ENCODE measurements around the gene HTR1E.

HTR1E gene

DNA sequence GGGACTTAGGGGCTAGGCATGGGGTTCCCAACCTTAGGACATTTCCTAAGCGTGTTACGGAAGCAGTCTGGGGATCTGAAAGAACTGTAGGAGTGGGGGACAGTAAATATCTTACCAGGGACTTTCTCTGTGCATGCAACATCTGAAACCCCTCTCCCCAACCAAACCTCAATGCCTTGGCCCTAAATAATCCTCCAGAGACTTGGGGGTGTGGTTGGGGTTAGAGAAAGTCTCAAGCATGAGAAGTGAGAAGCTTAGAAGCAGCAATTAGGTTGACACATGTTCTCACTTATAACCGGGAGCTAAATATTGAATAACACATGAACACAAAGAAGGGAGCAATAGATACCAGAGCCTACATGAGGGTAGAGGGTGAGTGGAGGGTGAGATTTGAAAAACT, 74.7 kb downstream of the HTR1E start (continued):
- TF ChIP-seq, protein P1, sequence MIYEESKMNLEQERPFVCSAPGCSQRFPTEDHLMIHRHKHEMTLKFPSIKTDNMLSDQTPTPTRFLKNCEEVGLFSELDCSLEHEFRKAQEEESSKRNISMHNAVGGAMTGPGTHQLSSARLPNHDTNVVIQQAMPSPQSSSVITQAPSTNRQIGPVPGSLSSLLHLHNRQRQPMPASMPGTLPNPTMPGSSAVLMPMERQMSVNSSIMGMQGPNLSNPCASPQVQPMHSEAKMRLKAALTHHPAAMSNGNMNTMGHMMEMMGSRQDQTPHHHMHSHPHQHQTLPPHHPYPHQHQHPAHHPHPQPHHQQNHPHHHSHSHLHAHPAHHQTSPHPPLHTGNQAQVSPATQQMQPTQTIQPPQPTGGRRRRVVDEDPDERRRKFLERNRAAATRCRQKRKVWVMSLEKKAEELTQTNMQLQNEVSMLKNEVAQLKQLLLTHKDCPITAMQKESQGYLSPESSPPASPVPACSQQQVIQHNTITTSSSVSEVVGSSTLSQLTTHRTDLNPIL (CRISPR knock-in tag; IDR thresholded peaks at IDR 0.05; ENCODE audit: low read depth) = no peak
- TF ChIP-seq ZNF565 (CRISPR knock-in tag; conservative IDR thresholded peaks at IDR 0.05; ENCODE audit: low read depth) = no peak
- no peak for TF ChIP-seq RARB (CRISPR knock-in tag; IDR thresholded peaks at IDR 0.05)
- TF ChIP-seq CSDC2 (CRISPR knock-in tag; IDR thresholded peaks at IDR 0.05) = no peak
- no peak for TF ChIP-seq ISL1 (CRISPR knock-in tag; IDR thresholded peaks at IDR 0.05)
- no peak for TF ChIP-seq ZFP3 (CRISPR knock-in tag; IDR thresholded peaks at IDR 0.05)
- no peak for TF ChIP-seq PPARA (CRISPR knock-in tag; IDR thresholded peaks at IDR 0.05; ENCODE audit: borderline replicate concordance)
- TF ChIP-seq ZNF8 (CRISPR knock-in tag; IDR thresholded peaks at IDR 0.05) = no peak
- no peak for TF ChIP-seq ZNF70 (CRISPR knock-in tag; IDR thresholded peaks at IDR 0.05)
- TF ChIP-seq, protein P2, sequence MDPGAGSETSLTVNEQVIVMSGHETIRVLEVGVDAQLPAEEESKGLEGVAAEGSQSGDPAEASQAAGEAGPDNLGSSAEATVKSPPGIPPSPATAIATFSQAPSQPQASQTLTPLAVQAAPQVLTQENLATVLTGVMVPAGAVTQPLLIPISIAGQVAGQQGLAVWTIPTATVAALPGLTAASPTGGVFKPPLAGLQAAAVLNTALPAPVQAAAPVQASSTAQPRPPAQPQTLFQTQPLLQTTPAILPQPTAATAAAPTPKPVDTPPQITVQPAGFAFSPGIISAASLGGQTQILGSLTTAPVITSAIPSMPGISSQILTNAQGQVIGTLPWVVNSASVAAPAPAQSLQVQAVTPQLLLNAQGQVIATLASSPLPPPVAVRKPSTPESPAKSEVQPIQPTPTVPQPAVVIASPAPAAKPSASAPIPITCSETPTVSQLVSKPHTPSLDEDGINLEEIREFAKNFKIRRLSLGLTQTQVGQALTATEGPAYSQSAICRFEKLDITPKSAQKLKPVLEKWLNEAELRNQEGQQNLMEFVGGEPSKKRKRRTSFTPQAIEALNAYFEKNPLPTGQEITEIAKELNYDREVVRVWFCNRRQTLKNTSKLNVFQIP (CRISPR knock-in tag; IDR thresholded peaks at IDR 0.05; ENCODE audit: borderline replicate concordance, low read depth) = no peak
- TF ChIP-seq TOX (CRISPR knock-in tag; IDR thresholded peaks at IDR 0.05; ENCODE audit: borderline replicate concordance) = no peak
- TF ChIP-seq SNAI2 (CRISPR knock-in tag; IDR thresholded peaks at IDR 0.05) = no peak
- no peak for TF ChIP-seq ARNTL (CRISPR knock-in tag; IDR thresholded peaks at IDR 0.05; ENCODE audit: borderline replicate concordance, low read depth)
- no peak for TF ChIP-seq BACH2 (CRISPR knock-in tag; IDR thresholded peaks at IDR 0.05; ENCODE audit: borderline replicate concordance)

DNA sequence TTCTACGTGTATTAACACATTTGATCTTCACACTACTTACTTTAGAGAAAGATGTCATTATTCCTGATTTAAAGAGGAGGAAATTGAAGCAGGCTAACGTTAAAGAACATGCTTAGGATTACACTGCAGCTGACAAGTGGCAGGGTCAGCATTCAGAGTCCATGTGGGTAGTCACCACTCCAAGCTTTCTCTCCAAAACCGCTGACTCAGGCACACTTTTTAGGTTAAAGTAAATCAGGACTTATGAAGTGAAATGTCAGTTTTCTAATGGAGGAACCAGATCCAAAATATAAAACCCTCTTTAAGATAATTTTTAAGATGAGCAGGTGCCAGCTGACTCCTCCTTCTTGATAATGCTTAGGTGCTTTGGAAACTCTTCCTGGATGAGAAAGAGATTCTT, 75.4 kb downstream of the HTR1E start:
- TF ChIP-seq, protein P2 (CRISPR knock-in tag; IDR thresholded peaks at IDR 0.05; ENCODE audit: borderline replicate concordance, low read depth) = no peak
- TF ChIP-seq OSR1 (CRISPR knock-in tag; IDR thresholded peaks at IDR 0.05) = no peak
- no peak for TF ChIP-seq RARB (CRISPR knock-in tag; IDR thresholded peaks at IDR 0.05)
- TF ChIP-seq GLIS3 (CRISPR knock-in tag; IDR thresholded peaks at IDR 0.05) = no peak
- TF ChIP-seq, protein P3, sequence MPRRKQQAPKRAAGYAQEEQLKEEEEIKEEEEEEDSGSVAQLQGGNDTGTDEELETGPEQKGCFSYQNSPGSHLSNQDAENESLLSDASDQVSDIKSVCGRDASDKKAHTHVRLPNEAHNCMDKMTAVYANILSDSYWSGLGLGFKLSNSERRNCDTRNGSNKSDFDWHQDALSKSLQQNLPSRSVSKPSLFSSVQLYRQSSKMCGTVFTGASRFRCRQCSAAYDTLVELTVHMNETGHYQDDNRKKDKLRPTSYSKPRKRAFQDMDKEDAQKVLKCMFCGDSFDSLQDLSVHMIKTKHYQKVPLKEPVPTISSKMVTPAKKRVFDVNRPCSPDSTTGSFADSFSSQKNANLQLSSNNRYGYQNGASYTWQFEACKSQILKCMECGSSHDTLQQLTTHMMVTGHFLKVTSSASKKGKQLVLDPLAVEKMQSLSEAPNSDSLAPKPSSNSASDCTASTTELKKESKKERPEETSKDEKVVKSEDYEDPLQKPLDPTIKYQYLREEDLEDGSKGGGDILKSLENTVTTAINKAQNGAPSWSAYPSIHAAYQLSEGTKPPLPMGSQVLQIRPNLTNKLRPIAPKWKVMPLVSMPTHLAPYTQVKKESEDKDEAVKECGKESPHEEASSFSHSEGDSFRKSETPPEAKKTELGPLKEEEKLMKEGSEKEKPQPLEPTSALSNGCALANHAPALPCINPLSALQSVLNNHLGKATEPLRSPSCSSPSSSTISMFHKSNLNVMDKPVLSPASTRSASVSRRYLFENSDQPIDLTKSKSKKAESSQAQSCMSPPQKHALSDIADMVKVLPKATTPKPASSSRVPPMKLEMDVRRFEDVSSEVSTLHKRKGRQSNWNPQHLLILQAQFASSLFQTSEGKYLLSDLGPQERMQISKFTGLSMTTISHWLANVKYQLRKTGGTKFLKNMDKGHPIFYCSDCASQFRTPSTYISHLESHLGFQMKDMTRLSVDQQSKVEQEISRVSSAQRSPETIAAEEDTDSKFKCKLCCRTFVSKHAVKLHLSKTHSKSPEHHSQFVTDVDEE (CRISPR knock-in tag; IDR thresholded peaks at IDR 0.05) = no peak
- TF ChIP-seq ISL1 (CRISPR knock-in tag; IDR thresholded peaks at IDR 0.05) = no peak
- TF ChIP-seq, protein P4, sequence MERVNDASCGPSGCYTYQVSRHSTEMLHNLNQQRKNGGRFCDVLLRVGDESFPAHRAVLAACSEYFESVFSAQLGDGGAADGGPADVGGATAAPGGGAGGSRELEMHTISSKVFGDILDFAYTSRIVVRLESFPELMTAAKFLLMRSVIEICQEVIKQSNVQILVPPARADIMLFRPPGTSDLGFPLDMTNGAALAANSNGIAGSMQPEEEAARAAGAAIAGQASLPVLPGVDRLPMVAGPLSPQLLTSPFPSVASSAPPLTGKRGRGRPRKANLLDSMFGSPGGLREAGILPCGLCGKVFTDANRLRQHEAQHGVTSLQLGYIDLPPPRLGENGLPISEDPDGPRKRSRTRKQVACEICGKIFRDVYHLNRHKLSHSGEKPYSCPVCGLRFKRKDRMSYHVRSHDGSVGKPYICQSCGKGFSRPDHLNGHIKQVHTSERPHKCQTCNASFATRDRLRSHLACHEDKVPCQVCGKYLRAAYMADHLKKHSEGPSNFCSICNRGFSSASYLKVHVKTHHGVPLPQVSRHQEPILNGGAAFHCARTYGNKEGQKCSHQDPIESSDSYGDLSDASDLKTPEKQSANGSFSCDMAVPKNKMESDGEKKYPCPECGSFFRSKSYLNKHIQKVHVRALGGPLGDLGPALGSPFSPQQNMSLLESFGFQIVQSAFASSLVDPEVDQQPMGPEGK (CRISPR knock-in tag; IDR thresholded peaks at IDR 0.05; ENCODE audit: borderline replicate concordance) = no peak
- TF ChIP-seq ZNF8 (CRISPR knock-in tag; IDR thresholded peaks at IDR 0.05) = no peak
- no peak for TF ChIP-seq ZNF70 (CRISPR knock-in tag; IDR thresholded peaks at IDR 0.05)
- TF ChIP-seq ESRRG (CRISPR knock-in tag; IDR thresholded peaks at IDR 0.05) = no peak
- no peak for TF ChIP-seq CSDC2 (CRISPR knock-in tag; IDR thresholded peaks at IDR 0.05)
- TF ChIP-seq BACH2 (CRISPR knock-in tag; IDR thresholded peaks at IDR 0.05; ENCODE audit: borderline replicate concordance) = no peak
- no peak for ATAC-seq

DNA sequence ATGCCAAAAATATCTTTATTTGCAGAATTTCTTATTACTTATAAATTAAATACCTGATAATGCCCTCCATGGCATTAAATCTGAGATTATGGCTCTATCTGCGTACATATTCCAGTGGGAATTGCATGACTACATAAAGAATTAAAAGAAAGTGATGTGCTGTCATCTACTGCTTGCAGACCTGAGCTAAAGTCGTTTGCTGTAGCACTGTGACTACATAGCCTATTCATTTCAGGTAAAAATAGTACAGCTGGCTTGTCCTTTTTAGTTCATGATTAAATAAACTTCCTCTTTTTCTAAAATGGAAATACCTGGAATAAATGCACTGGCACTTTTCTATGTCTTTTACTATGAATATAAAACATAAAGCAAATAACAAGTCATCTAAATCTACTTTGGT, 79.4 kb downstream of the HTR1E start:
- no peak for ATAC-seq
- TF ChIP-seq PPARA (CRISPR knock-in tag; IDR thresholded peaks at IDR 0.05; ENCODE audit: borderline replicate concordance) = no peak
- TF ChIP-seq ZFP30 (CRISPR knock-in tag; IDR thresholded peaks at IDR 0.05) = no peak
- no peak for TF ChIP-seq ZNF8 (CRISPR knock-in tag; IDR thresholded peaks at IDR 0.05)
- no peak for TF ChIP-seq ISL1 (CRISPR knock-in tag; IDR thresholded peaks at IDR 0.05)
- no peak for TF ChIP-seq CSDC2 (CRISPR knock-in tag; IDR thresholded peaks at IDR 0.05)
- TF ChIP-seq ARNTL (CRISPR knock-in tag; IDR thresholded peaks at IDR 0.05; ENCODE audit: borderline replicate concordance, low read depth) = no peak
- TF ChIP-seq, protein P2 (CRISPR knock-in tag; IDR thresholded peaks at IDR 0.05; ENCODE audit: borderline replicate concordance, low read depth) = no peak
- TF ChIP-seq, protein P4 (CRISPR knock-in tag; IDR thresholded peaks at IDR 0.05; ENCODE audit: borderline replicate concordance) = no peak
- no peak for TF ChIP-seq RARB (CRISPR knock-in tag; IDR thresholded peaks at IDR 0.05)
- no peak for TF ChIP-seq OSR1 (CRISPR knock-in tag; IDR thresholded peaks at IDR 0.05)
- TF ChIP-seq ZNF565 (CRISPR knock-in tag; conservative IDR thresholded peaks at IDR 0.05; ENCODE audit: low read depth) = no peak
- no peak for TF ChIP-seq SNAI2 (CRISPR knock-in tag; IDR thresholded peaks at IDR 0.05)

Measured in SK-N-SH treated with all-trans-retinoic acid at 6 μM for 48 hours (cell line).